ENCODE measurements around the gene AATK.

AATK gene

GRCh38 chr17:81196505-81197408, 30.7 kb upstream of the AATK start:
- no peak overlapping the region for H3K27ac ChIP-seq (ENCODE audit: low read depth in 2 of 2, low read length in 2 of 2)
- peaks cover 0 to 2% of the 10 kb centered on the region in 2 donors for H3K4me1 ChIP-seq (ENCODE audit: control insufficient read depth in 2 of 2, insufficient read depth in 2 of 2, low read length in 2 of 2)
- peaks cover 0 to 1% of the 10 kb centered on the region in 2 donors for H3K36me3 ChIP-seq (ENCODE audit: control insufficient read depth in 2 of 2, insufficient read depth in 2 of 2, low read length in 2 of 2)
- no peaks in the 10 kb centered on the region for H3K9me3 ChIP-seq (ENCODE audit: control insufficient read depth in 2 of 2, low read length in 2 of 2)
- no peak overlapping the region for H3K9ac ChIP-seq (ENCODE audit: low read depth in 1 of 2, low read length in 2 of 2)
- no peak overlapping the region for H3K4me3 ChIP-seq (ENCODE audit: low read length in 2 of 2)
- no peaks in the 10 kb centered on the region for H3K27me3 ChIP-seq (ENCODE audit: control insufficient read depth in 2 of 2, insufficient read depth in 2 of 2, low read length in 2 of 2)

DNA sequence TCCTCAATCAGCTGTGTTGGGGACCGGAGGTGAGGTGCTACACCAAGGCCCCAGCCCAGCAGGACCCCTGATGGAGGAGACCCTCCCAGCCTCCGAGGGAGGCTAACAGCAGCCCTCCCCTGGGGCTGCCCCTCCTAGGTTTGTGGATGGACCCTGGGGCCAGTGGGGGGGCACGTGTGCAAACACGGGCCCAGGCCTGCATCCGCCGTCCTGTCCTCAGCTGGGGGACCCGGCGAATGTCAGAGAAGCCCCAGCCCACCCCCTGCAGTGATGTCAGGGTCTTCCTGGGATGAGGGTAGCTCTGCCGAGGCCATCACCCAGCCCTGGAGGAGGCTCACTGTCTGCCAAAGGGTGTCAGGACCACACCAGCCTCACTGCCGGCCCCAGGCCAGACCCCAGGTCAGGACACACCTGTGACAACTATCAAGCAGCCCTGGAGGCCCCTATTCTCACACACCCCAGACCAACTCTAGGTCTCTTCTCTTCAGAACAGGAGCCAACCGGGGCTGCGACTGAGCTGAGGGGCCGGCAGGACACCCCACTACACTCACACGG, 30.0 kb upstream of the AATK start:
- peaks cover 0 to 2% of the 10 kb centered on the region in 2 donors for H3K4me1 ChIP-seq (ENCODE audit: control insufficient read depth in 2 of 2, insufficient read depth in 2 of 2, low read length in 2 of 2)
- H3K4me3 ChIP-seq (ENCODE audit: low read length in 2 of 2), result no peak overlapping the region
- H3K9me3 ChIP-seq (ENCODE audit: control insufficient read depth in 2 of 2, low read length in 2 of 2), result no peaks in the 10 kb centered on the region
- H3K27ac ChIP-seq (ENCODE audit: low read depth in 2 of 2, low read length in 2 of 2), result no peak overlapping the region
- no peaks in the 10 kb centered on the region for H3K27me3 ChIP-seq (ENCODE audit: control insufficient read depth in 2 of 2, insufficient read depth in 2 of 2, low read length in 2 of 2)
- H3K36me3 ChIP-seq (ENCODE audit: control insufficient read depth in 2 of 2, insufficient read depth in 2 of 2, low read length in 2 of 2), result peaks cover 0 to 1% of the 10 kb centered on the region in 2 donors
- H3K9ac ChIP-seq (ENCODE audit: low read depth in 1 of 2, low read length in 2 of 2), result no peak overlapping the region

GRCh38 chr17:81194941-81195901, 29.2 kb upstream of the AATK start:
- Histone ChIP-seq H3K27me3 (ENCODE audit: control insufficient read depth in 2 of 2, insufficient read depth in 2 of 2, low read length in 2 of 2) (no peaks in the 10 kb centered on the region), H3K9me3 (ENCODE audit: control insufficient read depth in 2 of 2, low read length in 2 of 2) (no peaks in the 10 kb centered on the region), H3K36me3 (ENCODE audit: control insufficient read depth in 2 of 2, insufficient read depth in 2 of 2, low read length in 2 of 2) (peaks cover 0 to 1% of the 10 kb centered on the region in 2 donors), H3K27ac (ENCODE audit: low read depth in 2 of 2, low read length in 2 of 2) (no peak overlapping the region), H3K4me1 (ENCODE audit: control insufficient read depth in 2 of 2, insufficient read depth in 2 of 2, low read length in 2 of 2) (no peaks in the 10 kb centered on the region), H3K4me3 (ENCODE audit: low read length in 2 of 2) (no peak overlapping the region), H3K9ac (ENCODE audit: low read depth in 1 of 2, low read length in 2 of 2) (no peak overlapping the region)

- Histone ChIP-seq H3K4me1 (ENCODE audit: control insufficient read depth in 2 of 2, insufficient read depth in 2 of 2, low read length in 2 of 2) (no peaks in the 10 kb centered on the region), H3K9ac (ENCODE audit: low read depth in 1 of 2, low read length in 2 of 2) (no peak overlapping the region), H3K27ac (ENCODE audit: low read depth in 2 of 2, low read length in 2 of 2) (no peak overlapping the region), H3K9me3 (ENCODE audit: control insufficient read depth in 2 of 2, low read length in 2 of 2) (no peaks in the 10 kb centered on the region), H3K4me3 (ENCODE audit: low read length in 2 of 2) (no peak overlapping the region), H3K27me3 (ENCODE audit: control insufficient read depth in 2 of 2, insufficient read depth in 2 of 2, low read length in 2 of 2) (no peaks in the 10 kb centered on the region), H3K36me3 (ENCODE audit: control insufficient read depth in 2 of 2, insufficient read depth in 2 of 2, low read length in 2 of 2) (peaks cover 0 to under 1% of the 10 kb centered on the region in 2 donors)
Observed at GRCh38 chr17:81194225-81194760, 28.3 kb upstream of the AATK start.

- no peaks in the 10 kb centered on the region for H3K27me3 ChIP-seq (ENCODE audit: control insufficient read depth in 2 of 2, insufficient read depth in 2 of 2, low read length in 2 of 2)
Observed at GRCh38 chr17:81193470-81194224, 27.6 kb upstream of the AATK start.

DNA sequence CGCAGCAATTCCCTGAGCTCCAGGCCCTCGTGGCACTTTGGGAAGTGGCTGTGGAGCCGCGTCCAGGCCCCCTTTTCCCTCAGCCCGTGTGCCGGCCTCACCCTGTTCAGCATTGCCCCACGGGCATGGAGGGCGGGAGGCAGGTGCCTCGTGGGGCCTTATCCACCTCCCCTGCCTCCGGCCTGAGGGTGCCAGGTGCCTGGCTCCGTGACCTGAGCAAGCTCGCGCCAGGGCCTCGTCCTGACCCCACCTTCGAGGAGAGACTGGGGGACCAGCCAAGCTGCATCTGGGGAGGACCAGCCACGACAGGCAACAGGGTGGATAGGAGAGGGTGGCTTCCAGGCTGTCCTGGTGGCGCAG, 27.0 kb upstream of the AATK start:
- H3K36me3 ChIP-seq (ENCODE audit: control insufficient read depth in 2 of 2, insufficient read depth in 2 of 2, low read length in 2 of 2), result no peaks in the 10 kb centered on the region
- no peak overlapping the region for H3K4me3 ChIP-seq (ENCODE audit: low read length in 2 of 2)
- H3K27ac ChIP-seq (ENCODE audit: low read depth in 2 of 2, low read length in 2 of 2), result no peak overlapping the region
- no peaks in the 10 kb centered on the region for H3K9me3 ChIP-seq (ENCODE audit: control insufficient read depth in 2 of 2, low read length in 2 of 2)
- H3K27me3 ChIP-seq (ENCODE audit: control insufficient read depth in 2 of 2, insufficient read depth in 2 of 2, low read length in 2 of 2), result no peaks in the 10 kb centered on the region
- no peaks in the 10 kb centered on the region for H3K4me1 ChIP-seq (ENCODE audit: control insufficient read depth in 2 of 2, insufficient read depth in 2 of 2, low read length in 2 of 2)
- H3K9ac ChIP-seq (ENCODE audit: low read depth in 1 of 2, low read length in 2 of 2), result no peak overlapping the region

More at GRCh38 chr17:81193470-81194224, 27.6 kb upstream of the AATK start:
- no peak overlapping the region for H3K9ac ChIP-seq (ENCODE audit: low read depth in 1 of 2, low read length in 2 of 2)
- H3K9me3 ChIP-seq (ENCODE audit: control insufficient read depth in 2 of 2, low read length in 2 of 2), result no peaks in the 10 kb centered on the region
- H3K4me3 ChIP-seq (ENCODE audit: low read length in 2 of 2), result no peak overlapping the region
- H3K36me3 ChIP-seq (ENCODE audit: control insufficient read depth in 2 of 2, insufficient read depth in 2 of 2, low read length in 2 of 2), result no peaks in the 10 kb centered on the region
- no peak overlapping the region for H3K27ac ChIP-seq (ENCODE audit: low read depth in 2 of 2, low read length in 2 of 2)
- no peaks in the 10 kb centered on the region for H3K4me1 ChIP-seq (ENCODE audit: control insufficient read depth in 2 of 2, insufficient read depth in 2 of 2, low read length in 2 of 2)

GRCh38 chr17:81192386-81193050, 26.5 kb upstream of the AATK start:
- H3K36me3 ChIP-seq (ENCODE audit: control insufficient read depth in 2 of 2, insufficient read depth in 2 of 2, low read length in 2 of 2), result no peaks in the 10 kb centered on the region
- no peaks in the 10 kb centered on the region for H3K9me3 ChIP-seq (ENCODE audit: control insufficient read depth in 2 of 2, low read length in 2 of 2)
- no peaks in the 10 kb centered on the region for H3K27me3 ChIP-seq (ENCODE audit: control insufficient read depth in 2 of 2, insufficient read depth in 2 of 2, low read length in 2 of 2)
- H3K4me1 ChIP-seq (ENCODE audit: control insufficient read depth in 2 of 2, insufficient read depth in 2 of 2, low read length in 2 of 2), result no peaks in the 10 kb centered on the region
- no peak overlapping the region for H3K9ac ChIP-seq (ENCODE audit: low read depth in 1 of 2, low read length in 2 of 2)
- H3K27ac ChIP-seq (ENCODE audit: low read depth in 2 of 2, low read length in 2 of 2), result no peak overlapping the region
- no peak overlapping the region for H3K4me3 ChIP-seq (ENCODE audit: low read length in 2 of 2)

DNA sequence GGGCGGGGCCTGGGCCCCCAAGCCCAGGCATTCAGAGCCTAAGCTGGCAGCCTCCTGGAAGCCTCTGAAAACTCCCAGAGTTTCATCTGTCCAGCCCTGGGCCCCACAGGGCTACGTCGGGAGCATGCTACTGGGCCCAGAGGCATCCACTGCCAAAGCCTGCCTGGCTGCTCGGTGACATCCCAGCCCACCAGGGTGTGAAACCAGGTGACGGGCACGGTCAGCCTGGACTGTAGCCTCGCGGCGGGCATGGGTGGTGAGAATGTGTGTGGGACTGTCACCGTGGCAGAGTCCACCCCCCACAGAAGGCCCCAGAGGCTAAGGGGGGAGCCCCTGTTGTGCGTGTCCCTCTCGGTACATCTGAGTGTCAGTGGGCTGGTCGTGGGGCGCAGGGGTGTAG, 25.6 kb upstream of the AATK start:
- Histone ChIP-seq H3K4me1 (ENCODE audit: control insufficient read depth in 2 of 2, insufficient read depth in 2 of 2, low read length in 2 of 2) (no peaks in the 10 kb centered on the region), H3K4me3 (ENCODE audit: low read length in 2 of 2) (no peak overlapping the region), H3K36me3 (ENCODE audit: control insufficient read depth in 2 of 2, insufficient read depth in 2 of 2, low read length in 2 of 2) (no peaks in the 10 kb centered on the region), H3K9me3 (ENCODE audit: control insufficient read depth in 2 of 2, low read length in 2 of 2) (no peaks in the 10 kb centered on the region), H3K9ac (ENCODE audit: low read depth in 1 of 2, low read length in 2 of 2) (no peak overlapping the region), H3K27ac (ENCODE audit: low read depth in 2 of 2, low read length in 2 of 2) (no peak overlapping the region), H3K27me3 (ENCODE audit: control insufficient read depth in 2 of 2, insufficient read depth in 2 of 2, low read length in 2 of 2) (no peaks in the 10 kb centered on the region)

DNA sequence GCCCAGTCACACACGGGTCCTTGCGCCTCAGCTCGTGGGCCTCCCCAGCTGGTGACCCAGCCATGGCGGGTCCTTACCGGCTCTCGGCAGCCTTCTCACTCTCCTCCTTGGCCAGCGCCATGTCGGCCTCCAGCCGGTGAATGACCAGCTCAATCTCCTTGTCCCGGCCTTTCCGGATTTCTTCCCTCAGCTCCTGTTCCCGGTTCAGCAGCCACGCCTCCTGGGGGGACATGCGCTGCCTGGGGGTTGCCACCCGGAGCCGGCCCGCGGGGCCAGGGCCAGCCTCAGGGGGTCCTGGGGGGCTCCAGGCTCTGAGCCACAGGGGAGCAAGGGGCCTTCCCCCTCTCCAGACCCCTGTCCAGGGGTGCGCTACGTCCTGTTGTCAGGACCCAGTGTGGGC, 25.1 kb upstream of the AATK start:
- no peaks in the 10 kb centered on the region for H3K9me3 ChIP-seq (ENCODE audit: control insufficient read depth in 2 of 2, low read length in 2 of 2)
- H3K36me3 ChIP-seq (ENCODE audit: control insufficient read depth in 2 of 2, insufficient read depth in 2 of 2, low read length in 2 of 2), result no peaks in the 10 kb centered on the region
- no peak overlapping the region for H3K4me3 ChIP-seq (ENCODE audit: low read length in 2 of 2)
- no peak overlapping the region for H3K9ac ChIP-seq (ENCODE audit: low read depth in 1 of 2, low read length in 2 of 2)
- no peaks in the 10 kb centered on the region for H3K27me3 ChIP-seq (ENCODE audit: control insufficient read depth in 2 of 2, insufficient read depth in 2 of 2, low read length in 2 of 2)
- H3K4me1 ChIP-seq (ENCODE audit: control insufficient read depth in 2 of 2, insufficient read depth in 2 of 2, low read length in 2 of 2), result no peaks in the 10 kb centered on the region
- no peak overlapping the region for H3K27ac ChIP-seq (ENCODE audit: low read depth in 2 of 2, low read length in 2 of 2)
